SJSA1 (cell line): ENCODE data around the gene ZNF80. TPM values are rescaled to one million over a fixed set of nuclear protein-coding genes. Genes with fewer than 3 reads are reported as not detected.

Source experiments
- DNase-seq, 2 experiments: peaks; one replicate each; pipeline ENCODE4 v3.0.0-alpha.2; 2015 to 2020; ENCODE audit warnings: low spot score in 2 of 2, low read depth in 1 of 2
- H3K27ac ChIP-seq: fragments of 250-450 bp; sonication (Bioruptor Pico); 2 replicates; pipeline ENCODE4 v1.5.1; 2020; ENCODE audit warnings: mild to moderate bottlenecking, moderate library complexity
- H3K27me3 ChIP-seq: fragments of 250-450 bp; sonication (Bioruptor Pico); replicated peaks from 2 replicates; pipeline ENCODE4 v1.5.1; 2020; ENCODE audit warnings: mild to moderate bottlenecking, moderate library complexity
- H3K36me3 ChIP-seq: fragments of 250-450 bp; sonication (Bioruptor Pico); 2 replicates; pipeline ENCODE4 v1.5.1; 2020; ENCODE audit warnings: mild to moderate bottlenecking
- H3K4me1 ChIP-seq: fragments of 250-450 bp; sonication (Bioruptor Pico); replicated peaks from 2 replicates; pipeline ENCODE4 v1.6.1; 2021; ENCODE audit warnings: mild to moderate bottlenecking
- H3K4me3 ChIP-seq: fragments of 250-450 bp; sonication (Bioruptor Pico); 2 replicates; pipeline ENCODE4 v1.5.1; 2020; ENCODE audit warnings: mild to moderate bottlenecking
- H3K9me3 ChIP-seq: fragments of 250-450 bp; sonication (Bioruptor Pico); replicated peaks from 2 replicates; pipeline ENCODE4 v1.5.1; 2020; ENCODE audit warnings: mild to moderate bottlenecking
- total RNA-seq: library from RNA; depleted of rRNA; stranded (reverse); fragments of >200 nt; shearing (Covaris generic); gene quantifications from 2 replicates; pipeline ENCODE4 v1.2.3, GENCODE V29; 2014

ZNF80 gene
- total RNA-seq, 1 experiment from 2014 or later: not detected

DNA sequence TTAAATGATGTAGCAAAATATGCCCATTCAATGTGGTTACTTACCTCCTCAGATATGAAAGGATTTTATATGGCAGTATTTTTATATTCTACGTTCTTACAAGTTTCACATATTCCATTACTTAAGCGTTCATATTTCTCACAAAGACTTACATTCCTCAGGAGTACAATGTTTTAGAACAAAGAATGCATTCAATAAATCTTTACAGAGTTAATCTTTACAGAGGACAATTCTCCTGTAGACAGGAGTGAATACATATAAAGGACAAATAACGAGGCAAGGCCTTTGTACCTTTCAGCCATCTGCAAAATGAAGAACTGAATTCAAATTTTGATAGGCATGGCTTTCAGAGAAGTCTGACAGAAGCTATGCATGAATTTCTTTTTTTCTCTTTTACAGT, 1.9 kb downstream of the ZNF80 start:
- H3K4me3 ChIP-seq: no peak overlapping the region
- H3K36me3 ChIP-seq: no peaks in the 10 kb centered on the region
- no peaks in the 10 kb centered on the region for H3K27me3 ChIP-seq
- H3K4me1 ChIP-seq: no peaks in the 10 kb centered on the region
- no peak for DNase-seq
- H3K9me3 ChIP-seq: no peaks in the 10 kb centered on the region
- no peak overlapping the region for H3K27ac ChIP-seq

- Histone ChIP-seq H3K27me3 (no peaks in the 10 kb centered on the region), H3K4me1 (no peaks in the 10 kb centered on the region), H3K9me3 (no peaks in the 10 kb centered on the region), H3K4me3 (no peak overlapping the region), H3K36me3 (no peaks in the 10 kb centered on the region), H3K27ac (no peak overlapping the region)
- DNase-seq: no peak
These were observed 2.6 kb downstream of the ZNF80 start for GRCh38 chr3:114234745-114235144.

DNA sequence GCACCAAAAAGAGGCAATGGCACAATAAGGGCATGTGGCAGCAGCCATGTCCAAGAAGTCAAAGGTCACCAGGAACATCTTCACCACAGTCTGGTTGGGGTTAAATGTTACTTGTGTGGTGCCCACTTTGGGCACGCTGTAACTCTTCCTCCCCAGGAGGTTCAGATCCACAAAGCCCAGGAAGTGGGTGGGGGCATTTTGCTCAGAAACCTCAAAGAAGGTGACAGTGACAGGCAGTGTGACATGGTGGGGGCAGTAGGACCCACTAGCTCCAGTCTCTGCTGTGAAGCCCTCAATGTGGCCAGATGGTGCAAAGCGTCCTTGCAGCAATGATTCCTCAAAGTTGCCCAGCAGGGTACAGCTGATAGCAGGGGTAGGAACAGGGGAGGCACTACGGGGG, 5.8 kb downstream of the ZNF80 start:
- Histone ChIP-seq H3K36me3 (no peaks in the 10 kb centered on the region), H3K4me3 (no peak overlapping the region), H3K27me3 (no peaks in the 10 kb centered on the region), H3K9me3 (no peaks in the 10 kb centered on the region), H3K27ac (no peak overlapping the region), H3K4me1 (no peaks in the 10 kb centered on the region)
- DNase-seq: no peak

GRCh38 chr3:114227076-114227475, 10.3 kb downstream of the ZNF80 start:
- H3K36me3 ChIP-seq: no peaks in the 10 kb centered on the region
- DNase-seq: no peak
- no peak overlapping the region for H3K4me3 ChIP-seq
- no peak overlapping the region for H3K27ac ChIP-seq
- H3K9me3 ChIP-seq: no peaks in the 10 kb centered on the region
- H3K27me3 ChIP-seq: no peaks in the 10 kb centered on the region
- H3K4me1 ChIP-seq: no peaks in the 10 kb centered on the region

- Histone ChIP-seq H3K27me3 (no peaks in the 10 kb centered on the region), H3K4me3 (no peak overlapping the region), H3K36me3 (no peaks in the 10 kb centered on the region), H3K9me3 (no peaks in the 10 kb centered on the region), H3K4me1 (no peaks in the 10 kb centered on the region), H3K27ac (no peak overlapping the region)
- DNase-seq: no peak
These were observed 11.1 kb downstream of the ZNF80 start for GRCh38 chr3:114226313-114226712.

DNA sequence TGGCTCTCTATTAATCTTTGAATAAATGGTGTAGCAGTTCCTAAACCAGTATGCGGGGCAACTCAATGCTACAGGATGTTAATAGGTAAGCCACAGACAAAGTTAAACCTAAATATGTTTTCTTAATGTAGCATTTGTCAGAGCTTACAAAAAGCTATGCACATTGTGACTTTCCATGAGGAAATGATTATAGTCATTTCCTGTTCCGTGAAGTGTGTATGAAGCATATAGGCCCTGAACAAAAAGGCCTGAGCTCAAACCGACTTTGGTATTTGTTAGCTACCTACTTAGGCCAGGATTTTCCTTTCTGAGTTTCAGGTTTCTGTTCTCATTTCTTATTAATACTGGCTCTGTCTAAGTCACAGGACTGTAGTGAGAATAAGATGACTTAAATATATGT, 14.2 kb downstream of the ZNF80 start:
- no peaks in the 10 kb centered on the region for H3K27me3 ChIP-seq
- no peaks in the 10 kb centered on the region for H3K9me3 ChIP-seq

DNA sequence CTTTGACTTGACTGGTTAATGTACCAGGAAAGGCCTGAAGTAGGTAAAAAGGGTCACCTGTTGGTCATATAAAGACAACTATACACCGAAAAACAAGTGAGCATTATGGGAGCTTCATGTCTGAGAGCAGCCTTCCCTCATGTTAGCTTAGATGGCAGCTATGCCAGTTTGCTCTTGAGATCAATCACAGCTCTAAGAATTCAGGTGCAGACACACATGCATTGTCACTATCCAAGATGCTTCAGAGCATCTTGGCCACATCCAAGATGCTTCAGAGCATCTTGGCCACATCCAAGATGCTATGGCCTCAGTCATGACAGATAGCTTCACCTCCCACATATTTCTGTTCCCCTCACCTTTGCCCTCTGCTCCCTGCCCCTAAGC, 15.5 kb downstream of the ZNF80 start:
- no peaks in the 10 kb centered on the region for H3K9me3 ChIP-seq
- DNase-seq: no peak
- no peaks in the 10 kb centered on the region for H3K27me3 ChIP-seq
- H3K4me1 ChIP-seq: no peaks in the 10 kb centered on the region
- H3K36me3 ChIP-seq: no peaks in the 10 kb centered on the region
- no peak overlapping the region for H3K4me3 ChIP-seq
- no peak overlapping the region for H3K27ac ChIP-seq

More for the DNA sequence above, 14.2 kb downstream of the ZNF80 start:
- no peak for DNase-seq
- Histone ChIP-seq H3K36me3 (no peaks in the 10 kb centered on the region), H3K27ac (no peak overlapping the region), H3K4me3 (no peak overlapping the region), H3K4me1 (no peaks in the 10 kb centered on the region)

DNA sequence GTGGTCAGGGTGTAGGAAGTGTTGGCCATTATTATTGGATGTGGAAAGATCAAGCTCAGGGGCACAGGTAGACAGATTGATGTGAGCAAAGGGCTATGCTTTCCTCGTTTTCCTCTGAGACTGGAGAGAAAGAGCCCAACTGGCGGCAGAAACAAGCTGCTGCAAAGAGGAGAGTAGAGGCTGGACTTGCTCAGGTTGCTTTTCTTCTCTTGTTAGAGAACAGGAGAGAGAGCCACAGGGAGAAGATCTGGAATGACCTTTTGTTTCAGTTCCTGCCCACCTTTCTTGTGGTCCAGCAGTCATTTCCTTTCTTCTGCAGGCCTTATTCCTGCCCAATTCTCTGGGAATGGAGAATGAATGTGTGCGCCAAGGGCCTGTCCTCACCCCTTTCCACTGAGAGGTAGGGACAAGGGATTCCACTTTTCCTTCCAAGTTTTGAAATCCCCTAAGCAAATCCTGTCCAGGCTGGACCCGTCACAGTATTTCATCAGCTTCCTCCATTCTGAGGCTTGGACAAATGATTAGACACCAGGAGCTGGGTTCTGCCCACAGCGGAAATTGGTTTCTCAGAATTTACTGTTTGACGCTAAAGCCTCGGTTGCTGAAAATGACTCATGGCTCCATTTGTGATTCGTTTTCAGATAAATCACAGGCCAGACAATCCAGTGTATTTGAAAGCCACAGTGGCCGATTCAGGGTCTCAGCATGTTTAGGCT, 16.1 kb downstream of the ZNF80 start:
- no peaks in the 10 kb centered on the region for H3K4me1 ChIP-seq
- H3K4me3 ChIP-seq: no peak overlapping the region
- no peaks in the 10 kb centered on the region for H3K27me3 ChIP-seq
- no peak overlapping the region for H3K27ac ChIP-seq
- DNase-seq: no peak
- no peaks in the 10 kb centered on the region for H3K9me3 ChIP-seq
- H3K36me3 ChIP-seq: no peaks in the 10 kb centered on the region

- DNase-seq: no peak
These were observed 17.6 kb downstream of the ZNF80 start for GRCh38 chr3:114219741-114220140.

DNA sequence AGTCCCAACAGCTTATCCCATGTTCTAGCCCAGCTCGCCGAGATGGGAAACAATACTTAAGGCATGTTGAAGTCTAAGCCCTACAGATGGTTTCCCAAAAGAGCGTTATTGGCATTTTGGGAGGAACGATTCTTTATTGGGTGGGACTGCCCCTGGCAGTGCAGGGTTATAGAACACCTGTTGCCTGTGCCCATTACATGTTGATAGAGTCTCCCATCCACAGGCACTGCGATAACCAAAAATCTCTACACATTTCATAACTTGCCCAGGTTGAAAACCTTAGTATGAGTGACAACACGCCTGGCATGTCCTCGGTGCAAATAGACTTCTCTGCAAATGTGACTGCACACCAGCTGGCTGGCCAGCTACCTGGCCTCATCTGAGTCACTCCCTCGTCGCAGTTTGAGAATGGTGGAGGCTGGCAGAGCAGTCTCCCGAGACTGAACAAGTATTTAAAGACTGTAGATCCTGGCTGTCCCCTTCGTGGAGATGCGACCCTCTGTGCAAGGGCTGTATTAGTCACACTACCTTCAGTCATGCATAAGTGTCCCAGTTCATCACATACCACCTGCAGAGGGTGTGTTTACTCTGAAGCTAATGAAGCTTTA, 18.7 kb downstream of the ZNF80 start:
- no peak for DNase-seq

More at GRCh38 chr3:114219741-114220140, 17.6 kb downstream of the ZNF80 start:
- Histone ChIP-seq H3K4me3 (no peak overlapping the region), H3K36me3 (no peaks in the 10 kb centered on the region), H3K27me3 (no peaks in the 10 kb centered on the region), H3K9me3 (no peaks in the 10 kb centered on the region), H3K4me1 (no peaks in the 10 kb centered on the region), H3K27ac (no peak overlapping the region)

GRCh38 chr3:114218006-114218405, 19.4 kb downstream of the ZNF80 start:
- DNase-seq: no peak
- Histone ChIP-seq H3K4me1 (peaks cover 5% of the 10 kb centered on the region; the same call in 1 of the 2 replicates), H3K27me3 (no peaks in the 10 kb centered on the region), H3K36me3 (no peaks in the 10 kb centered on the region), H3K27ac (no peak overlapping the region), H3K4me3 (no peak overlapping the region), H3K9me3 (no peaks in the 10 kb centered on the region)

More for the DNA sequence above, 18.7 kb downstream of the ZNF80 start:
- Histone ChIP-seq H3K36me3 (no peaks in the 10 kb centered on the region), H3K4me1 (no peaks in the 10 kb centered on the region), H3K9me3 (no peaks in the 10 kb centered on the region), H3K4me3 (no peak overlapping the region), H3K27me3 (no peaks in the 10 kb centered on the region), H3K27ac (no peak overlapping the region)

DNA sequence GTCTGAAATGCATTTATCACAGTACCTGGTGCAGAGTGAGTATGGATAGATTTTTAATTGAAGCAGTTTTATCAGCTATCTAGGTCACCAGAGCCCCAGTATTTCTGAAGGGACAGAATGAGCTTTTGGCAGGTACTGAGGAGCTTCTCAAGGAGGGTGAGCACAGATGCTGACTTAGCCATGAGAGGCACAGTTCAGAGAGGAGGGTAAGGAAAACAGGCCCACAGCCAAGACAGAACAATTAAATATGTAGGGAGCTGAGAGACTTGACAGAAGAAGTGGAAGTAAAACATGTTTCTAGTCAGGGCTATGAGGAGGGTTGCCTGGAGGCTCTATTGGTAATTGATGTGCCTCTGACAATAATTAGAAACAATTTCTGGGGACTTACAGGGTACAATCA, 20.1 kb downstream of the ZNF80 start:
- H3K36me3 ChIP-seq: no peaks in the 10 kb centered on the region
- no peaks in the 10 kb centered on the region for H3K9me3 ChIP-seq
- no peak overlapping the region for H3K4me3 ChIP-seq
- H3K27me3 ChIP-seq: no peaks in the 10 kb centered on the region
- H3K4me1 ChIP-seq: peaks cover 5% of the 10 kb centered on the region; the same call in 1 of the 2 replicates
- H3K27ac ChIP-seq: no peak overlapping the region
- no peak for DNase-seq

- no peak for DNase-seq
- Histone ChIP-seq H3K27ac (no peak overlapping the region), H3K36me3 (no peaks in the 10 kb centered on the region), H3K9me3 (no peaks in the 10 kb centered on the region), H3K4me1 (peaks cover 5% of the 10 kb centered on the region; the same call in 1 of the 2 replicates), H3K27me3 (no peaks in the 10 kb centered on the region), H3K4me3 (no peak overlapping the region)
These were observed 21.0 kb downstream of the ZNF80 start for GRCh38 chr3:114216186-114216970.
